Transverse colon (tissue), 4 donors: ENCODE measurements around the gene DUSP12. TPM values are rescaled to one million over a fixed set of nuclear protein-coding genes. Genes with fewer than 3 reads are reported as not detected.
A peak's percentile ranks its signal among the peaks of the same experiment; 100 is the strongest.

Experiments
- DNase-seq: peaks from one replicate; pipeline ENCODE4 v3.0.0-alpha.2; 2019
- H3K27ac ChIP-seq, 4 donors: fragments of 200-600 bp; sonication (generic); 2 replicates each; pipeline ENCODE4 v1.5.1; 2016 to 2018; ENCODE audit warnings: inconsistent platforms in 4 of 4
- H3K27me3 ChIP-seq: fragments of 200-600 bp; sonication (generic); 2 replicates; pipeline ENCODE4 v1.5.1; 2017; ENCODE audit warnings: inconsistent platforms
- H3K36me3 ChIP-seq, 4 donors: fragments of 200-600 bp; sonication (generic); 2 replicates each; pipeline ENCODE4 v1.5.1; 2017 to 2019; ENCODE audit warnings: inconsistent platforms in 4 of 4
- H3K4me1 ChIP-seq, 4 donors: fragments of 200-600 bp; sonication (generic); 2 replicates each; pipeline ENCODE4 v1.5.1; 2017 to 2020; ENCODE audit warnings: inconsistent platforms in 4 of 4
- H3K4me3 ChIP-seq, 4 donors: fragments of 200-600 bp; sonication (generic); 1 replicate in 1 of 4; 2 replicates in 3 of 4; pipeline versions ENCODE4 v1.5.1 to v1.6.1; 2017 to 2019; ENCODE audit warnings: inconsistent platforms in 4 of 4
- H3K9me3 ChIP-seq, 2 donors: fragments of 200-600 bp; sonication (generic); 2 replicates each; pipeline ENCODE4 v1.5.1; 2017 to 2019; ENCODE audit warnings: inconsistent platforms in 2 of 2
- EP300 ChIP-seq: sonication (generic); formaldehyde crosslinking; IDR thresholded peaks from one replicate; pipeline ENCODE4 v1.6.1; 2017; ENCODE audit warnings: antibody characterized with exemption, low read depth
- POLR2A ChIP-seq: fragments of 450-650 bp; IDR thresholded peaks from one replicate; pipeline ENCODE4 v1.6.1; 2016; ENCODE audit warnings: antibody characterized with exemption, mild to moderate bottlenecking, moderate library complexity
- POLR2AphosphoS5 ChIP-seq, 3 donors: sonication (generic); formaldehyde crosslinking; IDR thresholded peaks; one replicate each; pipeline ENCODE4 v1.6.1; 2016; ENCODE audit warnings: antibody characterized with exemption in 3 of 3
- WGBS, 2 donors: methylation state at CpG; one replicate each; pipeline ENCODE4 v1.1.5; 2018; ENCODE audit warnings: low coverage in 1 of 2; 5-methylcytosine and 5-hydroxymethylcytosine counted together
- in situ Hi-C, 4 donors: fragments of 200-750 bp; cut with MboI; loops; one replicate each; pipeline versions ENCODE4 v1.15.0 to v1.15.1; 2017; ENCODE audit warnings: low sequenced_read_pairs in 3 of 4, low pct_ligation_motif_present in 1 of 4, low pct_unique_long_range_greater_than_20kb in 1 of 4
- intact Hi-C: fragments of 100-400 bp; cut with DNase I; formaldehyde crosslinking; loops from one replicate; pipeline ENCODE4 v1.15.1; 2023; ENCODE audit warnings: low total_unique reads
- total RNA-seq, 4 donors: library from RNA; depleted of rRNA; stranded (reverse); fragments of >200 nt; gene quantifications; one replicate each; pipeline ENCODE4 v1.1.0, GENCODE V29; 2016
- TF ChIP-seq, protein P1 (sequence below), 5 experiments: fragments of 200-600 bp in 3 of 5; fragments of 450-650 bp in 2 of 5; sonication (generic) in 3 of 5; IDR thresholded peaks; 1 replicate in 2 of 5; 2 replicates in 3 of 5; pipeline ENCODE4 v1.5.1; 2016 to 2017; ENCODE audit warnings: antibody characterized with exemption in 5 of 5, inconsistent platforms in 3 of 5, mild to moderate bottlenecking in 2 of 5, moderate library complexity in 1 of 5

DUSP12 gene
- total RNA-seq, 4 donors from 2014 or later, result 26.2 to 62.5 (median 28.4) TPM; not detected in 1

DNA sequence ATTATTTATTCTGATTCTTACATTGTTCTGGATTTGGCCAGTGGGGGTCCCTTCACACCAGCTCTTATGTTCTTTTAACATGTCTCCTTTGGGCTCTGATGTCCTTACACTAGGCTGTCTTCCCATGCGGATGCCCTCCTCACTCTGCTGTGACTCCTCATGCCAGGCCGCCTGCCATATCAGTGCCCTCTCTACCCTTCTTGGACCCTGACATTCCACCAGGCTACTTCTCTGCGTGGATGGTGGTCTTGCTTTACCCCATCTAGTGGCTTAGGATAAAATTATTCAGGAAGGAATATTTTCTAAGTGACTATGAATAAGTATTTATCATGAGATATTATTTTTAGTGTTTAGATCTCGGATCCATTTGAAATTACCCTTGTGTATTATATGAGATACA, 37.8 kb downstream of the DUSP12 start:
- no peaks in the 10 kb centered on the region for H3K9me3 ChIP-seq
- H3K36me3 ChIP-seq, result peaks cover 0 to 54% (median 16%) of the 10 kb centered on the region in 4 donors
- in situ Hi-C loops (loop anchor here in 2 of 4 donors (25.0 kb wide), 2 partner anchors 250 to 600 kb away; partner anchors contain the start of genes C1orf226 (in 1 of the 2) and SPATA46 (in 1 of the 2)), intact Hi-C loops (no loop called here)
- H3K27me3 ChIP-seq, result no peaks in the 10 kb centered on the region
- H3K27ac ChIP-seq, result no peak overlapping the region
- 71 to 83% methylated on average over 2 to 4 of the region's 4 CpGs for WGBS, 2 donors
- H3K4me3 ChIP-seq, result no peak overlapping the region
- TF ChIP-seq EP300, result no peak
- no peak for TF ChIP-seq POLR2AphosphoS5 (IDR thresholded peaks at IDR 0.05)
- TF ChIP-seq POLR2A, result no peak
- H3K4me1 ChIP-seq, result no peaks in the 10 kb centered on the region
- DNase-seq, result no peak

DNA sequence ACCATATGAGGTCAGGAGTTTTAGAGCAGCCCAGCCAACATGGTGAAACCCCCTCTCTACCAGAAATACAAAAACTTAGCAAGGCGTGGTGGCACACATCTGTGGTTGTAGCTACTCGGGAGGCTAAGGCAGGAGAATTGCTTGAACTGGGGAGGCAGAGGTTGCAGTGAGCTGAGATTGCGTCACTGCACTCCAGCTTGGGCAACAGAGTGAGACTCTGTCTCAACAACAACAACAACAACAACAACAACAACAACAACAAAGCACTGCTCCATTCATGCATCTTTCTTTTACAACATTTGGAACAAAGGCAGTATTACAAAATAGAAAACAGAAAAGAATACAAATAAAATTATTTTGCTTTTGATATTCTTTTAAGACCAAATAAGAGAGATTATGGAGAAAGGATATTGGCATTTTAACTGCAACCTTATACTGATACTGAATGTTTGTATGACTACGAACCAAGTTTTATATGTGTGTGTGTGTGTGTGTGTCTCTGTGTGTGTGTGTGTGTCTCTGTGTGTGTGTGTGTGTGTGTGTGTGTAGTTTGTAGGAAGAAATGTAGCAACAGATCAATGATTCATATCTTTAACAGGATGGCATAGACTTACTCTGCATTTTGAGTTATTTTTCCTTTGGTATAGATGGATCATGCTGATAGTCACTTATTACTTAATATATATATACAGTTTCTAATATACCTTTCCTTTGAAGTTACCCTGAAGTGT, 41.2 kb downstream of the DUSP12 start:
- WGBS, 2 donors, result 90 to 98% methylated on average over 4 of the region's 4 CpGs
- Histone ChIP-seq H3K4me1 (no peaks in the 10 kb centered on the region), H3K27ac (no peak overlapping the region), H3K36me3 (peaks cover 0 to 61% (median 14%) of the 10 kb centered on the region in 4 donors), H3K27me3 (no peaks in the 10 kb centered on the region), H3K4me3 (no peak overlapping the region), H3K9me3 (no peaks in the 10 kb centered on the region)
- DNase-seq, result no peak
- intact Hi-C loops (loop anchor here (5.0 kb wide), 1 partner anchor 247 kb away; no protein-coding TSS in a partner anchor), in situ Hi-C loops (loop anchor here (10.0 to 25.0 kb wide), 4 partner anchors 234 to 597 kb away; partner anchors contain the start of genes C1orf226 (in 1 of the 4), OLFML2B (in 1 of the 4) and SPATA46 (in 1 of the 4))
- TF ChIP-seq POLR2A (no peak), POLR2AphosphoS5 (IDR thresholded peaks at IDR 0.05) (no peak), EP300 (no peak)
- TF ChIP-seq, protein P1, sequence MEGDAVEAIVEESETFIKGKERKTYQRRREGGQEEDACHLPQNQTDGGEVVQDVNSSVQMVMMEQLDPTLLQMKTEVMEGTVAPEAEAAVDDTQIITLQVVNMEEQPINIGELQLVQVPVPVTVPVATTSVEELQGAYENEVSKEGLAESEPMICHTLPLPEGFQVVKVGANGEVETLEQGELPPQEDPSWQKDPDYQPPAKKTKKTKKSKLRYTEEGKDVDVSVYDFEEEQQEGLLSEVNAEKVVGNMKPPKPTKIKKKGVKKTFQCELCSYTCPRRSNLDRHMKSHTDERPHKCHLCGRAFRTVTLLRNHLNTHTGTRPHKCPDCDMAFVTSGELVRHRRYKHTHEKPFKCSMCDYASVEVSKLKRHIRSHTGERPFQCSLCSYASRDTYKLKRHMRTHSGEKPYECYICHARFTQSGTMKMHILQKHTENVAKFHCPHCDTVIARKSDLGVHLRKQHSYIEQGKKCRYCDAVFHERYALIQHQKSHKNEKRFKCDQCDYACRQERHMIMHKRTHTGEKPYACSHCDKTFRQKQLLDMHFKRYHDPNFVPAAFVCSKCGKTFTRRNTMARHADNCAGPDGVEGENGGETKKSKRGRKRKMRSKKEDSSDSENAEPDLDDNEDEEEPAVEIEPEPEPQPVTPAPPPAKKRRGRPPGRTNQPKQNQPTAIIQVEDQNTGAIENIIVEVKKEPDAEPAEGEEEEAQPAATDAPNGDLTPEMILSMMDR (IDR thresholded peaks at IDR 0.05), result no peak

DNA sequence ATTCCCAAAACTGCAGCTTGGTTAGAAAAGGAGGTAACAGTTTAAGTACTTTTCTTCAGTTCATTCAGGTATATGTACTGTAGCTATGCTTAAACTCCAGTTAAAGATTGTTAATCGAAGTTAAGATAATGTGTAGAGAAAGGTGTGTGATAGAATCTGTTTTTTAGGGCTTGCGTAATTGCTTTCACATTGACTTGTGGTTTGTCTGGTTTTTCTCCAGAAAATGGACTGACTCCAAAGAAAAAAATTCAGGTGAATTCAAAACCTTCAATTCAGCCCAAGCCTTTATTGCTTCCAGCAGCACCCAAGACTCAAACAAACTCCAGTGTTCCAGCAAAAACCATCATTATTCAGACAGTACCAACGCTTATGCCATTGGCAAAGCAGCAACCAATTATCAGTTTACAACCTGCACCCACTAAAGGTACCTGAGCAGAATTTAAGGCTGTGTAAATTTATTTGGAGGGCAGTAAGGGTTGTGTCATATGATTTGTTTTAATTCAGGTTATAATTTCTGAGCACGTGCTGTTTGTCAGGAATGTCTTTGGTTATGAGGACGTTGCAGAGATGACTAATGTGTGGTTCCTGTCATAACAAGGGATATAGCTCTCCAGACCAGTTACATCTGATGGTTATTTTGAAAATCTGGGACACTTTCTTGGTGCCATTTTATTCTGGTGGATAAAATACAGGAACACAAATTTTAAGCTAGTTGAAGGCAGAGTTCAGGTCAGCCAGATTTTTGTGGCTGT, 42.5 kb downstream of the DUSP12 start:
- DNase-seq, result no peak
- TF ChIP-seq POLR2AphosphoS5 (IDR thresholded peaks at IDR 0.05), result no peak
- TF ChIP-seq, protein P1 (IDR thresholded peaks at IDR 0.05), result no peak
- TF ChIP-seq POLR2A, result no peak
- TF ChIP-seq EP300, result no peak
- intact Hi-C loops, result loop anchor here (5.0 kb wide), 1 partner anchor 245 kb away; no protein-coding TSS in a partner anchor
- Histone ChIP-seq H3K4me1 (no peaks in the 10 kb centered on the region), H3K36me3 (peaks cover 0 to 55% (median 10%) of the 10 kb centered on the region in 4 donors), H3K4me3 (no peak overlapping the region), H3K27ac (peak overlapping the region in 1 of 4 donors; percentile 35), H3K27me3 (no peaks in the 10 kb centered on the region), H3K9me3 (no peaks in the 10 kb centered on the region)
- 74 to 81% methylated on average over 5 of the region's 5 CpGs for WGBS, 2 donors
- in situ Hi-C loops, result loop anchor here (10.0 to 25.0 kb wide), 4 partner anchors 233 to 595 kb away; partner anchors contain the start of genes C1orf226 (in 1 of the 4), OLFML2B (in 1 of the 4) and SPATA46 (in 1 of the 4)

DNA sequence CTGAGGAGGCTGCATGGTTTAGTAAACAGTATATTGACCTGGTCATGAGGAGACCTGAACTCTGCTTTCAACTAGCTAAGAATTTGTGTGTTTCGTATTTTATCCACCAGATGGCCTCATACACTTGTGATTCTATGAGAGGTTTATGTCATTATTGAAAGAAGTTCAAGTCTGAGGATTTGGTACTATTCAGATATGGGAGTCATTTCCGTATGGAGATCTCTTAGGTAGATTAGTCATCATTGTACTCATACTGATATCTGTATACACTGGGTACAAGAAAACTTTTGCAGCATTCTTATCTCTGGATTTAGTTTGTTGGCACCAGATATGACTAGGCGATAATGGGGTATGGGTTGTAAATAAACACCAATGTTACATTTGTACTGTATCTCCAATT, 43.2 kb downstream of the DUSP12 start:
- H3K27ac ChIP-seq, result peak overlapping the region in 1 of 4 donors; percentile 35
- no peaks in the 10 kb centered on the region for H3K27me3 ChIP-seq
- H3K36me3 ChIP-seq, result peaks cover 0 to 55% (median 11%) of the 10 kb centered on the region in 4 donors
- WGBS, 2 donors, result 44 to 60% methylated on average over 2 to 3 of the region's 3 CpGs
- DNase-seq, result no peak
- TF ChIP-seq, protein P1 (IDR thresholded peaks at IDR 0.05), result peak; percentile 48 to 64 (median 50)
- TF ChIP-seq EP300 (no peak), POLR2AphosphoS5 (IDR thresholded peaks at IDR 0.05) (no peak)
- intact Hi-C loops, result loop anchor here (5.0 kb wide), 1 partner anchor 245 kb away; no protein-coding TSS in a partner anchor
- H3K4me1 ChIP-seq, result no peaks in the 10 kb centered on the region
- in situ Hi-C loops, result loop anchor here (10.0 to 25.0 kb wide), 4 partner anchors 232 to 595 kb away; partner anchors contain the start of genes C1orf226 (in 1 of the 4), OLFML2B (in 1 of the 4) and SPATA46 (in 1 of the 4)
- H3K9me3 ChIP-seq, result no peaks in the 10 kb centered on the region
- no peak overlapping the region for H3K4me3 ChIP-seq
